Right renal cortex interstitium (tissue), 3 donors: ENCODE data around the gene GAS1. TPM values are rescaled to one million over a fixed set of nuclear protein-coding genes. Genes with fewer than 3 reads are reported as not detected.

ENCODE experiments used
- DNase-seq, 3 donors: peaks; one replicate each; pipeline ENCODE4 v3.0.0-alpha.2; 2013; ENCODE audit warnings: low read depth in 3 of 3, low spot score in 2 of 3
- polyA plus RNA-seq, 3 donors: library from polyadenylated mRNA; unstranded; fragments of 120-200 nt; gene quantifications; one replicate each; pipeline ENCODE4 v1.2.1, GENCODE V29; 2013; ENCODE audit not compliant: insufficient read length in 3 of 3

Gene GAS1
- polyA plus RNA-seq, 3 donors = 45.8 to 47.7 (median 46.8) TPM

GRCh38 chr9:86966852-86967511, 19.7 kb upstream of the GAS1 start:
- no peak for DNase-seq

GRCh38 chr9:86965636-86966395, 18.5 kb upstream of the GAS1 start:
- no peak for DNase-seq

- no peak for DNase-seq
These were observed 15.4 kb upstream of the GAS1 start for GRCh38 chr9:86962692-86963091.

GRCh38 chr9:86960938-86961337, 13.6 kb upstream of the GAS1 start:
- no peak for DNase-seq

GRCh38 chr9:86958203-86958602, 10.9 kb upstream of the GAS1 start:
- DNase-seq = no peak

- no peak for DNase-seq
These were observed 8.3 kb upstream of the GAS1 start for GRCh38 chr9:86955561-86955960.

GRCh38 chr9:86955042-86955441, 7.7 kb upstream of the GAS1 start:
- no peak for DNase-seq

GRCh38 chr9:86953181-86953580, 5.9 kb upstream of the GAS1 start:
- no peak for DNase-seq

GRCh38 chr9:86948074-86948929, 996 bp upstream of the GAS1 start:
- peak in 2 of 3 donors; percentile 81 to 83 for DNase-seq

GRCh38 chr9:86946201-86947145, 833 bp downstream of the GAS1 start:
- DNase-seq = no peak

GRCh38 chr9:86945728-86946200, 1.5 kb downstream of the GAS1 start:
- DNase-seq = no peak

GRCh38 chr9:86944796-86945727, 2.2 kb downstream of the GAS1 start:
- no peak for DNase-seq

GRCh38 chr9:86943201-86944113, 3.8 kb downstream of the GAS1 start:
- DNase-seq = peak in 1 of 3 donors; percentile 39

GRCh38 chr9:86942281-86943200, 4.8 kb downstream of the GAS1 start:
- DNase-seq = no peak

- DNase-seq = no peak
These were observed 6.1 kb downstream of the GAS1 start for GRCh38 chr9:86941197-86941596.

GRCh38 chr9:86940774-86941173, 6.5 kb downstream of the GAS1 start:
- no peak for DNase-seq

- DNase-seq = no peak
These were observed 7.4 kb downstream of the GAS1 start for GRCh38 chr9:86939891-86940290.
